ENCODE data around the gene TC2N. TPM values are rescaled to one million over a fixed set of nuclear protein-coding genes. Genes with fewer than 3 reads are reported as not detected.

TC2N gene
- total RNA-seq = 10 to 100 TPM in 3 of 4 donors, 1 to 10 TPM in 1; 8.6 to 17.4 (median 15.0) TPM
- polyA plus RNA-seq = 7.1 TPM
- long read RNA-seq, donor 1, full-length matches to known transcripts = 4 of 8 reads
- long read RNA-seq, donor 1, partial matches to known transcripts = 1 of 8 reads
- long read RNA-seq, donor 1, other reads (novel, unspliced or antisense) = 3 of 8 reads
- long read RNA-seq, donor 2, full-length matches to known transcripts = 1 of 1 reads
- long read RNA-seq, donor 2, partial matches to known transcripts = 0 of 1 reads
- long read RNA-seq, donor 2, other reads (novel, unspliced or antisense) = 0 of 1 reads
- long read RNA-seq, donor 3, partial matches to known transcripts = 1 of 4 reads
- long read RNA-seq, donor 3, other reads (novel, unspliced or antisense) = 3 of 4 reads
- long read RNA-seq, donor 4, full-length matches to known transcripts = 1 of 1 reads
- long read RNA-seq, donor 4, partial matches to known transcripts = 0 of 1 reads
- long read RNA-seq, donor 4, other reads (novel, unspliced or antisense) = 0 of 1 reads

- Histone ChIP-seq H3K4me1 (ENCODE audit: control insufficient read depth, insufficient read depth, low read length) (peaks cover 4% of the 10 kb centered on the region), H3K9me3 (ENCODE audit: control insufficient read depth, low read length) (no peaks in the 10 kb centered on the region), H3K27ac (ENCODE audit: low read length) (peak within 1 kb of the TSS; percentile 20), H3K27me3 (ENCODE audit: control insufficient read depth, insufficient read depth) (no peaks in the 10 kb centered on the region), H3K4me3 (ENCODE audit: low read length) (no peak within 1 kb of the TSS)
- ATAC-seq (no peak), DNase-seq (no peak)
- intact Hi-C loops (cut with DNase I) = no loop called here
- 83% methylated on average over 10 of the region's 10 CpGs for WGBS
These were observed at the start of gene TC2N for GRCh38 chr14:91867316-91867988. Gene TC2N (minus strand): TSS chr14:91867536. CDS start chr14:91813769, 53,767 bp downstream.

GRCh38 chr14:91912035-91912434, 44.7 kb upstream of the TC2N start:
- Histone ChIP-seq H3K4me1 (ENCODE audit: control insufficient read depth, insufficient read depth, low read length) (no peaks in the 10 kb centered on the region), H3K27me3 (ENCODE audit: control insufficient read depth, insufficient read depth) (no peaks in the 10 kb centered on the region), H3K27ac (ENCODE audit: low read length) (no peak overlapping the region), H3K4me3 (ENCODE audit: low read length) (no peak overlapping the region), H3K9me3 (ENCODE audit: control insufficient read depth, low read length) (no peaks in the 10 kb centered on the region)
- ATAC-seq (no peak), DNase-seq (no peak)
- intact Hi-C loops (cut with DNase I) = no loop called here
- whole genome bisulfite sequencing = 78% methylated on average over 5 of the region's 5 CpGs

GRCh38 chr14:91911474-91912032, 44.2 kb upstream of the TC2N start:
- H3K4me1 ChIP-seq (ENCODE audit: control insufficient read depth, insufficient read depth, low read length) = no peaks in the 10 kb centered on the region
- no peak overlapping the region for H3K27ac ChIP-seq (ENCODE audit: low read length)
- H3K4me3 ChIP-seq (ENCODE audit: low read length) = no peak overlapping the region
- no peaks in the 10 kb centered on the region for H3K27me3 ChIP-seq (ENCODE audit: control insufficient read depth, insufficient read depth)
- peak; percentile 78 to 80 for ATAC-seq
- intact Hi-C loops (cut with DNase I) = no loop called here
- WGBS = 37% methylated on average over 9 of the region's 9 CpGs
- no peak for DNase-seq
- H3K9me3 ChIP-seq (ENCODE audit: control insufficient read depth, low read length) = no peaks in the 10 kb centered on the region

GRCh38 chr14:91910196-91910595, 42.9 kb upstream of the TC2N start:
- no peak for ATAC-seq
- Histone ChIP-seq H3K27ac (ENCODE audit: low read length) (no peak overlapping the region), H3K27me3 (ENCODE audit: control insufficient read depth, insufficient read depth) (no peaks in the 10 kb centered on the region), H3K4me1 (ENCODE audit: control insufficient read depth, insufficient read depth, low read length) (peaks cover 2% of the 10 kb centered on the region), H3K9me3 (ENCODE audit: control insufficient read depth, low read length) (no peaks in the 10 kb centered on the region), H3K4me3 (ENCODE audit: low read length) (no peak overlapping the region)
- intact Hi-C loops (cut with DNase I) = no loop called here
- DNase-seq = no peak
- WGBS = 88% methylated on average over 9 of the region's 9 CpGs

GRCh38 chr14:91906374-91906773, 39.0 kb upstream of the TC2N start:
- no peak overlapping the region for H3K27ac ChIP-seq (ENCODE audit: low read length)
- 87% methylated on average over 2 of the region's 2 CpGs for WGBS

GRCh38 chr14:91904956-91905645, 37.8 kb upstream of the TC2N start:
- peaks cover 8% of the 10 kb centered on the region for H3K4me1 ChIP-seq (ENCODE audit: control insufficient read depth, insufficient read depth, low read length)
- no peaks in the 10 kb centered on the region for H3K27me3 ChIP-seq (ENCODE audit: control insufficient read depth, insufficient read depth)
- H3K4me3 ChIP-seq (ENCODE audit: low read length) = no peak overlapping the region
- ATAC-seq (no peak), DNase-seq (no peak)
- no peaks in the 10 kb centered on the region for H3K9me3 ChIP-seq (ENCODE audit: control insufficient read depth, low read length)
- WGBS = 90% methylated on average over 9 of the region's 9 CpGs
- no peak overlapping the region for H3K27ac ChIP-seq (ENCODE audit: low read length)
- intact Hi-C loops (cut with DNase I) = no loop called here

More at GRCh38 chr14:91906374-91906773, 39.0 kb upstream of the TC2N start:
- Histone ChIP-seq H3K9me3 (ENCODE audit: control insufficient read depth, low read length) (no peaks in the 10 kb centered on the region), H3K4me1 (ENCODE audit: control insufficient read depth, insufficient read depth, low read length) (peaks cover 8% of the 10 kb centered on the region), H3K4me3 (ENCODE audit: low read length) (no peak overlapping the region), H3K27me3 (ENCODE audit: control insufficient read depth, insufficient read depth) (no peaks in the 10 kb centered on the region)
- ATAC-seq (no peak), DNase-seq (no peak)
- intact Hi-C loops (cut with DNase I) = no loop called here

GRCh38 chr14:91904483-91904882, 37.1 kb upstream of the TC2N start:
- H3K27me3 ChIP-seq (ENCODE audit: control insufficient read depth, insufficient read depth) = no peaks in the 10 kb centered on the region
- intact Hi-C loops (cut with DNase I) = no loop called here
- H3K27ac ChIP-seq (ENCODE audit: low read length) = peak overlapping the region; percentile 45
- DNase-seq (no peak), ATAC-seq (no peak)
- H3K4me3 ChIP-seq (ENCODE audit: low read length) = no peak overlapping the region
- 73% methylated on average over 8 of the region's 8 CpGs for WGBS
- H3K9me3 ChIP-seq (ENCODE audit: control insufficient read depth, low read length) = no peaks in the 10 kb centered on the region
- H3K4me1 ChIP-seq (ENCODE audit: control insufficient read depth, insufficient read depth, low read length) = peaks cover 9% of the 10 kb centered on the region

GRCh38 chr14:91903070-91903469, 35.7 kb upstream of the TC2N start:
- peak overlapping the region; percentile 30 for H3K27ac ChIP-seq (ENCODE audit: low read length)
- WGBS = 20% methylated on average over 2 of the region's 2 CpGs
- peak in 1 of 3 donors; percentile 81 for DNase-seq
- intact Hi-C loops (cut with DNase I) = no loop called here
- no peaks in the 10 kb centered on the region for H3K9me3 ChIP-seq (ENCODE audit: control insufficient read depth, low read length)
- peaks cover 14% of the 10 kb centered on the region for H3K4me1 ChIP-seq (ENCODE audit: control insufficient read depth, insufficient read depth, low read length)
- no peaks in the 10 kb centered on the region for H3K27me3 ChIP-seq (ENCODE audit: control insufficient read depth, insufficient read depth)
- peak; percentile 51 to 73 for ATAC-seq
- no peak overlapping the region for H3K4me3 ChIP-seq (ENCODE audit: low read length)

- ATAC-seq = no peak
- Histone ChIP-seq H3K27ac (ENCODE audit: low read length) (no peak overlapping the region), H3K9me3 (ENCODE audit: control insufficient read depth, low read length) (no peaks in the 10 kb centered on the region), H3K4me1 (ENCODE audit: control insufficient read depth, insufficient read depth, low read length) (peaks cover 16% of the 10 kb centered on the region), H3K4me3 (ENCODE audit: low read length) (no peak overlapping the region), H3K27me3 (ENCODE audit: control insufficient read depth, insufficient read depth) (no peaks in the 10 kb centered on the region)
- DNase-seq = no peak
- intact Hi-C loops (cut with DNase I) = no loop called here
- 70% methylated on average over 3 of the region's 3 CpGs for whole genome bisulfite sequencing
These were observed 35.0 kb upstream of the TC2N start for GRCh38 chr14:91902336-91902735.

- intact Hi-C loops (cut with DNase I) = no loop called here
These were observed 34.3 kb upstream of the TC2N start for GRCh38 chr14:91901449-91902226.

More at GRCh38 chr14:91901449-91902226, 34.3 kb upstream of the TC2N start:
- WGBS = 56% methylated on average over 9 of the region's 9 CpGs
- H3K4me3 ChIP-seq (ENCODE audit: low read length) = no peak overlapping the region
- H3K27ac ChIP-seq (ENCODE audit: low read length) = peak overlapping the region; percentile 55
- H3K27me3 ChIP-seq (ENCODE audit: control insufficient read depth, insufficient read depth) = no peaks in the 10 kb centered on the region
- no peaks in the 10 kb centered on the region for H3K9me3 ChIP-seq (ENCODE audit: control insufficient read depth, low read length)
- H3K4me1 ChIP-seq (ENCODE audit: control insufficient read depth, insufficient read depth, low read length) = peaks cover 21% of the 10 kb centered on the region
- peak; percentile 48 to 85 (median 78) for DNase-seq
- ATAC-seq = peak; percentile 54 to 64
